Measurements from ENCODE around the gene MSANTD3. TPM values are rescaled to one million over a fixed set of nuclear protein-coding genes. Genes with fewer than 3 reads are reported as not detected.

MSANTD3 gene
- total and polyA plus RNA-seq, 7 experiments from 2014 or later: 3.5 to 13.4 (median 7.5) TPM

GRCh38 chr9:100492952-100493351 is 66.0 kb downstream of the MSANTD3 start:
- no peaks in the 10 kb centered on the region for H3K36me3 Mint-ChIP-seq
- CTCF ChIA-PET: no interaction called here
- H3K27me3 Mint-ChIP-seq: peaks cover 0 to 15% (median 4%) of the 10 kb centered on the region in 5 donors
- no peak for DNase-seq
- ATAC-seq: no peak
- H3K4me3 ChIP-seq (ENCODE audit: low read length): no peak overlapping the region
- H3K4me3 Mint-ChIP-seq: no peak overlapping the region
- H3K27ac Mint-ChIP-seq: no peak overlapping the region
- peaks cover 0 to 2% (median 0%) of the 10 kb centered on the region in 7 donors for H3K4me1 Mint-ChIP-seq
- H3K9me3 Mint-ChIP-seq: peaks cover 0 to 2% (median 0%) of the 10 kb centered on the region in 11 donors
- H3K27ac ChIP-seq (ENCODE audit: low read depth, low read length): no peak overlapping the region
- intact Hi-C loops (cut with micrococcal nuclease): no loop called here
- POLR2A ChIA-PET: no interaction called here
- no peaks in the 10 kb centered on the region for H3K27me3 ChIP-seq (ENCODE audit: control insufficient read depth in 2 of 2, insufficient read depth in 2 of 2, low read length in 2 of 2)
- no peaks in the 10 kb centered on the region for H3K4me1 ChIP-seq (ENCODE audit: control insufficient read depth in 2 of 2, insufficient read depth in 2 of 2, low read length in 2 of 2)
- no peaks in the 10 kb centered on the region for H3K36me3 ChIP-seq (ENCODE audit: control insufficient read depth in 2 of 3, insufficient read depth in 3 of 3, low read length in 3 of 3)
- H3K9me3 ChIP-seq (ENCODE audit: control insufficient read depth in 2 of 3, low read length in 3 of 3): no peaks in the 10 kb centered on the region

DNA sequence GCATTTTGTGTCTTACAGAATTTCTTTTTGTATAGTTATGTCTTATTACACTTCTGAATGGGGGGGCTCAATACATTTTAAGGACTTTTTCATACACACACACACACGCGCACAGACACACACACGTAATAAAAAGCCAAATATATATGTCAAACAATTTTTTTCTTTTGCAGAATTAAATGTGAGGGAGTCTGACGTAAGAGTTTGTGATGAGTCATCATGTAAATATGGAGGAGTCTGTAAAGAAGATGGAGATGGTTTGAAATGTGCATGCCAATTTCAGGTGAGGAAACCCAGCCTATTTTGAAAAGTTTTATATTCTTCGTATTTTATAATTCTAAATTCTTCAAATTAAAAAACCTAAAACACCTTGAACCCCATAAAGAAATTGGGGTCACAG is 71.6 kb downstream of the MSANTD3 start:
- POLR2A ChIA-PET: no interaction called here
- Histone ChIP-seq H3K9me3 (ENCODE audit: control insufficient read depth in 2 of 3, low read length in 3 of 3) (no peaks in the 10 kb centered on the region), H3K27ac (ENCODE audit: low read depth, low read length) (no peak overlapping the region), H3K4me1 (ENCODE audit: control insufficient read depth in 2 of 2, insufficient read depth in 2 of 2, low read length in 2 of 2) (no peaks in the 10 kb centered on the region), H3K27me3 (ENCODE audit: control insufficient read depth in 2 of 2, insufficient read depth in 2 of 2, low read length in 2 of 2) (no peaks in the 10 kb centered on the region), H3K4me3 (ENCODE audit: low read length) (no peak overlapping the region), H3K36me3 (ENCODE audit: control insufficient read depth in 2 of 3, insufficient read depth in 3 of 3, low read length in 3 of 3) (no peaks in the 10 kb centered on the region)
- H3K4me3 Mint-ChIP-seq: no peak overlapping the region
- peaks cover 0 to 4% (median 0%) of the 10 kb centered on the region in 5 donors for H3K36me3 Mint-ChIP-seq
- peaks cover 0 to 14% (median 4%) of the 10 kb centered on the region in 5 donors for H3K27me3 Mint-ChIP-seq
- H3K9me3 Mint-ChIP-seq: no peaks in the 10 kb centered on the region
- H3K27ac Mint-ChIP-seq: no peak overlapping the region
- ATAC-seq: no peak
- intact Hi-C loops (cut with micrococcal nuclease): no loop called here
- no peaks in the 10 kb centered on the region for H3K4me1 Mint-ChIP-seq
- no peak for DNase-seq
- CTCF ChIA-PET: no interaction called here

- H3K27me3 Mint-ChIP-seq: peaks cover 0 to 14% (median 4%) of the 10 kb centered on the region in 5 donors
Observed at GRCh38 chr9:100499460-100499859, 72.5 kb downstream of the MSANTD3 start.

DNA sequence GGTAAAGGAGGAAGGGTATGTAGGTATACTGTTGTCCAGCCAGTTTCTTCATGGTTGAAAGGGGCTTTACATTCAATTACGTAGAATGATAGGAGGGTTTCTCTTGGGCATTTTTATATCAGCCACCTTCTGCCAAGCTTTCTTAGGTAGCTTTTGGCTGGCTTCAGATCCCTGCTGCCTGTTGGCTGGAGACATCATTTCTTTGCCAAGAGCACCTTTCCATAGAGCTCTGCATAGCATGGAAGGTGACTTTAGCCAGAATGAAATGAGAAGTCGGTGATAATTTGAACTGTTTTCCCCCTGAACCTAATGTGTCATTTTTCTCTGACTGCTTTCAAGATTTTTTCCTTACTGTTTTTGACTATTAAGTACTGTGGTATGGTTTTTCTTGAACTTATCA is 72.9 kb downstream of the MSANTD3 start:
- Mint-ChIP-seq H3K36me3 (peaks cover 0 to 4% (median 0%) of the 10 kb centered on the region in 5 donors), H3K9me3 (no peaks in the 10 kb centered on the region), H3K4me1 (no peaks in the 10 kb centered on the region), H3K4me3 (no peak overlapping the region), H3K27ac (no peak overlapping the region), H3K27me3 (peaks cover 0 to 14% (median 4%) of the 10 kb centered on the region in 5 donors)
- CTCF ChIA-PET: no interaction called here
- DNase-seq: no peak
- no peaks in the 10 kb centered on the region for H3K27me3 ChIP-seq (ENCODE audit: control insufficient read depth in 2 of 2, insufficient read depth in 2 of 2, low read length in 2 of 2)
- H3K4me1 ChIP-seq (ENCODE audit: control insufficient read depth in 2 of 2, insufficient read depth in 2 of 2, low read length in 2 of 2): no peaks in the 10 kb centered on the region
- H3K9me3 ChIP-seq (ENCODE audit: control insufficient read depth in 2 of 3, low read length in 3 of 3): no peaks in the 10 kb centered on the region
- POLR2A ChIA-PET: no interaction called here
- no peak overlapping the region for H3K27ac ChIP-seq (ENCODE audit: low read depth, low read length)
- no peak for ATAC-seq
- intact Hi-C loops (cut with micrococcal nuclease): no loop called here
- no peak overlapping the region for H3K4me3 ChIP-seq (ENCODE audit: low read length)
- no peaks in the 10 kb centered on the region for H3K36me3 ChIP-seq (ENCODE audit: control insufficient read depth in 2 of 3, insufficient read depth in 3 of 3, low read length in 3 of 3)

More at GRCh38 chr9:100499460-100499859, 72.5 kb downstream of the MSANTD3 start:
- no peaks in the 10 kb centered on the region for H3K9me3 ChIP-seq (ENCODE audit: control insufficient read depth in 2 of 3, low read length in 3 of 3)
- no peaks in the 10 kb centered on the region for H3K27me3 ChIP-seq (ENCODE audit: control insufficient read depth in 2 of 2, insufficient read depth in 2 of 2, low read length in 2 of 2)
- H3K4me3 ChIP-seq (ENCODE audit: low read length): no peak overlapping the region
- no peak overlapping the region for H3K27ac ChIP-seq (ENCODE audit: low read depth, low read length)
- POLR2A ChIA-PET: no interaction called here
- no peak overlapping the region for H3K4me3 Mint-ChIP-seq
- H3K4me1 Mint-ChIP-seq: no peaks in the 10 kb centered on the region
- no peaks in the 10 kb centered on the region for H3K9me3 Mint-ChIP-seq
- no peaks in the 10 kb centered on the region for H3K4me1 ChIP-seq (ENCODE audit: control insufficient read depth in 2 of 2, insufficient read depth in 2 of 2, low read length in 2 of 2)
- ATAC-seq: no peak
- intact Hi-C loops (cut with micrococcal nuclease): no loop called here
- H3K36me3 Mint-ChIP-seq: peaks cover 0 to 4% (median 0%) of the 10 kb centered on the region in 5 donors
- CTCF ChIA-PET: no interaction called here
- peak overlapping the region in 1 of 9 donors; percentile 42 for H3K27ac Mint-ChIP-seq
- no peak for DNase-seq
- H3K36me3 ChIP-seq (ENCODE audit: control insufficient read depth in 2 of 3, insufficient read depth in 3 of 3, low read length in 3 of 3): no peaks in the 10 kb centered on the region

Other genes starting within 250 kb of the MSANTD3 start
- gene TEX10, start 74.2 kb upstream of the MSANTD3 start, total RNA-seq: 10 to 100 TPM; 11.0 to 24.6 (median 18.2) TPM
- gene TEX10, start 74.2 kb upstream of the MSANTD3 start, polyA plus RNA-seq: 10 to 100 TPM; 13.6 to 20.5 TPM
- under 1 TPM in 2 of 5 experiments, not detected in 3; 0.27 to 0.56 TPM for gene TMEFF1, start 46.0 kb downstream of the MSANTD3 start, total RNA-seq
- gene TMEFF1, start 46.0 kb downstream of the MSANTD3 start, polyA plus RNA-seq: not detected
- under 1 TPM in 2 of 5 experiments, not detected in 3; 0.07 to 0.13 TPM for gene CAVIN4, start 150.9 kb downstream of the MSANTD3 start, total RNA-seq
- gene CAVIN4, start 150.9 kb downstream of the MSANTD3 start, polyA plus RNA-seq: not detected

Measured in naive thymus-derived CD4-positive, alpha-beta T cell (primary cell).